ENCODE results near the gene IL1RN. TPM values are rescaled to one million over a fixed set of nuclear protein-coding genes. Genes with fewer than 3 reads are reported as not detected.
A peak's percentile ranks its signal among the peaks of the same experiment; 100 is the strongest.

The IL1RN gene
- total and polyA plus RNA-seq, 2 of the 13 experiments (the other 11 are each of a cell fraction or from before 2014, with no cell fraction given), result 21.2 to 101 TPM

- TF ChIP-seq ZNF407 (CRISPR knock-in tag; IDR thresholded peaks at IDR 0.05; ENCODE audit: not compliant biosample characterization), result no peak
- TF ChIP-seq ZNF879 (CRISPR knock-in tag; IDR thresholded peaks at IDR 0.05), result peak; percentile 89; the same call in 1 of the 2 replicates
- TF ChIP-seq KAT8 (CRISPR knock-in tag; IDR thresholded peaks at IDR 0.05), result peak; percentile 63; the same call in 1 of the 2 replicates
- TF ChIP-seq ZSCAN5A (CRISPR knock-in tag; IDR thresholded peaks at IDR 0.05; ENCODE audit: borderline replicate concordance), result no peak; the same call in 1 of the 2 replicates
- no peak for TF ChIP-seq PAWR (CRISPR knock-in tag; IDR thresholded peaks at IDR 0.05; ENCODE audit: borderline replicate concordance)
- no peak for TF ChIP-seq CHD2 (IDR thresholded peaks at IDR 0.05; ENCODE audit: low read depth, low read length)
- peak; percentile 85; the same call in 1 of the 2 replicates for TF ChIP-seq CHD4 (IDR thresholded peaks at IDR 0.05; ENCODE audit: borderline replicate concordance, low read length)
- TF ChIP-seq MAFK (conservative IDR thresholded peaks at IDR 0.05 in 1 of 2, IDR thresholded peaks at IDR 0.05 in 1 of 2; ENCODE audit: low read length in 2 of 2), result peak; percentile 1 to 40; a peak in 2 of 4 replicates
- peak; percentile 56; the same call in 1 of the 2 replicates for TF ChIP-seq ZNF333 (CRISPR knock-in tag; IDR thresholded peaks at IDR 0.05; ENCODE audit: borderline replicate concordance)
- TF ChIP-seq ZNF83 (CRISPR knock-in tag; IDR thresholded peaks at IDR 0.05; ENCODE audit: borderline replicate concordance), result no peak
- TF ChIP-seq THAP11 (CRISPR knock-in tag; IDR thresholded peaks at IDR 0.05), result peak; percentile 76
- TF ChIP-seq HNRNPUL1 (IDR thresholded peaks at IDR 0.05; ENCODE audit: low read depth, low read length), result no peak
- TF ChIP-seq ZNF644 (CRISPR knock-in tag; IDR thresholded peaks at IDR 0.05; ENCODE audit: low read depth), result peak; percentile 56
- no peak for TF ChIP-seq ZNF713 (CRISPR knock-in tag; IDR thresholded peaks at IDR 0.05)
- peak in 1 of 2 experiments; percentile 92; a peak in 2 of 4 replicates for TF ChIP-seq ATF4 (CRISPR knock-in tag; IDR thresholded peaks at IDR 0.05)
- TF ChIP-seq MIXL1 (CRISPR knock-in tag; IDR thresholded peaks at IDR 0.05), result peak; percentile 98; the same call in 1 of the 2 replicates
- no peak for TF ChIP-seq BORCS8-MEF2B (CRISPR knock-in tag; IDR thresholded peaks at IDR 0.05)
These were observed at the start of gene IL1RN (continued) for GRCh38 chr2:113126845-113127645.
